Measurements from ENCODE around the gene SAC3D1. TPM values are rescaled to one million over a fixed set of nuclear protein-coding genes. Genes with fewer than 3 reads are reported as not detected.
A peak's percentile ranks its signal among the peaks of the same experiment; 100 is the strongest.

The SAC3D1 gene
- total and polyA plus RNA-seq, 2 of the 8 experiments (the other 6 are each of a cell fraction or from before 2014, with no cell fraction given), result 19.4 to 25.8 TPM

DNA sequence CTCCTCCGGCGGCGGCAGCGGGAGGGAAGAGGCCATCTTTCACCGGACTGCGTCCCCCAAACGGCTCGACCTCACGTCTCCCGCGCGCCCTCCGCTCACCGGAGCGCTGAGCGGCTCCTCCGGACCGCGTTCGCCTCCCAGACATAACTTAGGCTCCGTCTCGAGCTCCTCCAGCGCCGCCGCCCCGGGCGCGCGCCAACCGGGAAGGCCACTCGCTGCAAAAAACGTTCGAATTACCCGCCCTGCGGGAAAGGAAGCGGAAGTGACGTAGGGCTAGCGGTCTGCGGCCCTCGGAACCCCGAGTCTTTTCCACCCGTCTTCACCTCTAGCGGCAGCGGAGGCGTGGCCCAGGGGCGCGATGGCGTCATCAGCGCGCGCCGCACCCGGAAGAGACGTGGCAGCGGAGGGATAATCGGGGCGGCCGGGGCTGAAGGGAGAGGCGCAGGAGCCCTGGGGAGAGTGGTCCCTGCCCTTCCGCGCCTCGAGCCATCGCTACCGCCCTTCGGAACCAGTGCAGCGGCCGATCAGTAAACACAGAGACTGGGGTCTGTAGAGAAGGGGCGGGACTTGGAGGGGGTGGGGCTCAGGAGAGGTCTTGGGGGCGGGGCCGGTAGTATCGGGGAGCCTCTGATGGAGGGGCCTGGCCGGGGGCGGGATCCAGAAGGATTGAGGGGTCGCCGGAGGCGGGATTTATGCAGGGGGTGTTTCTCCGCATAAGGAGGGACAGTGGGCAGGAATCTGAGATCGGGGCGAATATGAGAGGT lies 43.0 kb downstream of the SAC3D1 start, which contains the start of the genes CDCA5 and ZFPL1:
Gene CDCA5, minus strand, starts transcription at position 207 of the 764 bp plus-strand sequence. Its CDS starts 62 bp downstream, at position 145.
Gene ZFPL1, plus strand, starts transcription at position 389 of the 764 bp plus-strand sequence. CDS start 477 bp downstream, outside the sequence.
- no peaks in the 10 kb centered on the region for H3K9me3 ChIP-seq (ENCODE audit: insufficient read depth in 2 of 2, low read depth in 1 of 2, low read length in 1 of 2)
- no peak within 1 kb of the TSS for H2BK20ac ChIP-seq (ENCODE audit: low read length)
- no peak for TF ChIP-seq HDAC6 (IDR thresholded peaks at IDR 0.05; ENCODE audit: low read depth, low read length)
- no peak for TF ChIP-seq SUZ12 (IDR thresholded peaks at IDR 0.05; ENCODE audit: low read length)
- peak; percentile 58; the same call in 1 of the 2 replicates for TF ChIP-seq YY1 (IDR thresholded peaks at IDR 0.05; ENCODE audit: low read depth, low read length)
- no peak for TF ChIP-seq SAP30 (IDR thresholded peaks at IDR 0.05; ENCODE audit: insufficient read depth, insufficient replicate concordance, low read length)
- TF ChIP-seq, protein P1, sequence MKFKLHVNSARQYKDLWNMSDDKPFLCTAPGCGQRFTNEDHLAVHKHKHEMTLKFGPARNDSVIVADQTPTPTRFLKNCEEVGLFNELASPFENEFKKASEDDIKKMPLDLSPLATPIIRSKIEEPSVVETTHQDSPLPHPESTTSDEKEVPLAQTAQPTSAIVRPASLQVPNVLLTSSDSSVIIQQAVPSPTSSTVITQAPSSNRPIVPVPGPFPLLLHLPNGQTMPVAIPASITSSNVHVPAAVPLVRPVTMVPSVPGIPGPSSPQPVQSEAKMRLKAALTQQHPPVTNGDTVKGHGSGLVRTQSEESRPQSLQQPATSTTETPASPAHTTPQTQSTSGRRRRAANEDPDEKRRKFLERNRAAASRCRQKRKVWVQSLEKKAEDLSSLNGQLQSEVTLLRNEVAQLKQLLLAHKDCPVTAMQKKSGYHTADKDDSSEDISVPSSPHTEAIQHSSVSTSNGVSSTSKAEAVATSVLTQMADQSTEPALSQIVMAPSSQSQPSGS (IDR thresholded peaks at IDR 0.05; ENCODE audit: low read length), result no peak
- TF ChIP-seq GABPA (IDR thresholded peaks at IDR 0.05; ENCODE audit: borderline replicate concordance, insufficient read depth, low read length), result peak; percentile 87
- 0 out of 2 replicates have a peak, but pooled peaks have one; percentile 8 for TF ChIP-seq SIX5 (IDR thresholded peaks at IDR 0.05; ENCODE audit: low read depth, low read length)
- peak; percentile 78 for TF ChIP-seq SP1 (IDR thresholded peaks at IDR 0.05; ENCODE audit: low read depth, low read length)
- TF ChIP-seq TEAD4 (IDR thresholded peaks at IDR 0.05; ENCODE audit: low read depth, low read length), result no peak
- no peak for TF ChIP-seq SIRT6 (IDR thresholded peaks at IDR 0.05; ENCODE audit: low read length)

More for the DNA sequence above, 43.0 kb downstream of the SAC3D1 start, which contains the start of the genes CDCA5 and ZFPL1:
- peaks cover 8% of the 10 kb centered on the region for H3K23me2 ChIP-seq (ENCODE audit: low read depth, low read length)
- peaks cover 10 to 33% of the 10 kb centered on the region in 2 experiments for H3K79me2 ChIP-seq (ENCODE audit: control insufficient read depth in 1 of 2, insufficient read depth in 2 of 2, low read length in 2 of 2)
- peak within 1 kb of the TSS; percentile 92 to 99 (median 98) for H3K4me3 ChIP-seq (ENCODE audit: extremely low read depth in 1 of 4, insufficient read depth in 2 of 4, low read depth in 3 of 4, low read length in 4 of 4)
- CTCF ChIA-PET (ENCODE audit: partially characterized antibody), result interaction anchor here (1.1 to 1.7 kb wide), 6 partner anchors 16 to 235 kb away, joined by 3 to 5 read pairs (median 4); partner anchors contain the start of genes SAC3D1 and TM7SF2
- DNase-seq (ENCODE audit: low read depth in 1 of 2, low spot score in 2 of 2) (peak; percentile 70 to 98), FAIRE-seq (no peak)
- WGBS, 2 experiments (ENCODE audit: extremely low coverage in 1 of 2, insufficient coverage in 1 of 2, insufficient read length in 1 of 2, insufficient replicate concordance in 2 of 2, low coverage in 1 of 2, low lambda C conversion rate in 2 of 2, missing lambda C conversion rate in 1 of 2), result 0% methylated on average over 70 of the region's 79 CpGs; no CpG with 5 or more reads in 1 of the 2 experiments
- no peak within 1 kb of the TSS for H3K23ac ChIP-seq (ENCODE audit: insufficient read length)
- peak within 1 kb of the TSS; percentile 99 for H3K18ac ChIP-seq (ENCODE audit: extremely low read depth, low read length)
- H2BK12ac ChIP-seq (ENCODE audit: low read depth, low read length), result peak within 1 kb of the TSS; percentile 77; the same call in 1 of the 2 replicates
- POLR2A ChIA-PET (ENCODE audit: partially characterized antibody), result interaction anchor here (0.9 to 21.6 kb wide), 16 partner anchors 8 to 199 kb away, joined by 3 to 230 read pairs (median 6); partner anchors contain the start of genes CDCA5, SAC3D1, SYVN1 and TM7SF2
- no peak within 1 kb of the TSS for H3K14ac ChIP-seq (ENCODE audit: insufficient read length)
- peak within 1 kb of the TSS; percentile 88 to 98 for H3K4me2 ChIP-seq (ENCODE audit: insufficient read depth in 1 of 2, low read depth in 2 of 2, low read length in 2 of 2)
- peak within 1 kb of the TSS; percentile 87 for H3K4ac ChIP-seq (replicated peaks; ENCODE audit: insufficient read length, low read depth, low read length)
- no peaks in the 10 kb centered on the region for H3K27me3 ChIP-seq (replicated peaks in 1 of 4; ENCODE audit: control insufficient read depth in 3 of 4, extremely low read depth in 1 of 4, insufficient read depth in 3 of 4, low read length in 3 of 4)
- peak within 1 kb of the TSS; percentile 94 for H3K27ac ChIP-seq (ENCODE audit: low read depth, low read length)
- peaks cover 22% of the 10 kb centered on the region for H3K79me1 ChIP-seq (ENCODE audit: low read depth, low read length)
- peak within 1 kb of the TSS; percentile 99 for H4K8ac ChIP-seq (ENCODE audit: extremely low read depth, insufficient read depth, low read length)
- peak within 1 kb of the TSS; percentile 77 to 96 (median 87) for H3K9ac ChIP-seq (replicated peaks in 1 of 4; ENCODE audit: extremely low read depth in 1 of 4, low read depth in 3 of 4, low read length in 3 of 4)
- H2BK5ac ChIP-seq (ENCODE audit: low read depth, low read length), result peak within 1 kb of the TSS; percentile 90
- H2AK5ac ChIP-seq (ENCODE audit: low read depth, low read length), result no peak within 1 kb of the TSS
- H4K5ac ChIP-seq (ENCODE audit: insufficient read length, low read depth, low read length), result peak within 1 kb of the TSS; percentile 100
- H2AFZ ChIP-seq (ENCODE audit: low read length), result 0 out of 2 replicates have a peak within 1 kb of the TSS, but pooled peaks have one; percentile 8
- H3K4me1 ChIP-seq (replicated peaks in 1 of 4; ENCODE audit: control insufficient read depth in 3 of 4, insufficient read depth in 4 of 4, low read length in 3 of 4), result peaks cover 0 to 9% (median 4%) of the 10 kb centered on the region in 4 experiments; a peak in 5 of 7 replicates
- H2BK120ac ChIP-seq (replicated peaks; ENCODE audit: low read depth, low read length), result no peak within 1 kb of the TSS
- peaks cover 0 to 4% of the 10 kb centered on the region in 2 experiments for H4K20me1 ChIP-seq (replicated peaks in 1 of 2; ENCODE audit: control insufficient read depth in 1 of 2, insufficient read depth in 2 of 2, low read length in 2 of 2)
- 0 out of 2 replicates have a peak within 1 kb of the TSS, but pooled peaks have one; percentile 36 for H2BK15ac ChIP-seq (ENCODE audit: low read length)
- peak within 1 kb of the TSS; percentile 98 for H4K91ac ChIP-seq (replicated peaks; ENCODE audit: insufficient read length, low read length)
- H3K56ac ChIP-seq (replicated peaks; ENCODE audit: insufficient read length, low read depth, low read length), result peak within 1 kb of the TSS; percentile 94
- peaks cover 18 to 35% (median 30%) of the 10 kb centered on the region in 4 experiments for H3K36me3 ChIP-seq (ENCODE audit: control insufficient read depth in 2 of 4, insufficient read depth in 4 of 4, low read length in 3 of 4)
